KG1 (cell line): Measurements from ENCODE around the gene ME3.
"Not testable (repeated sequence)": the region's sequence is repeated elsewhere in the genome, so short reads cannot be mapped to it uniquely, and the experiment has no call there.

Experiments used
- DNase-seq: peaks from one replicate; lab custom pipeline; 2025; lab: John Stamatoyannopoulos, UW

The ME3 gene

DNA sequence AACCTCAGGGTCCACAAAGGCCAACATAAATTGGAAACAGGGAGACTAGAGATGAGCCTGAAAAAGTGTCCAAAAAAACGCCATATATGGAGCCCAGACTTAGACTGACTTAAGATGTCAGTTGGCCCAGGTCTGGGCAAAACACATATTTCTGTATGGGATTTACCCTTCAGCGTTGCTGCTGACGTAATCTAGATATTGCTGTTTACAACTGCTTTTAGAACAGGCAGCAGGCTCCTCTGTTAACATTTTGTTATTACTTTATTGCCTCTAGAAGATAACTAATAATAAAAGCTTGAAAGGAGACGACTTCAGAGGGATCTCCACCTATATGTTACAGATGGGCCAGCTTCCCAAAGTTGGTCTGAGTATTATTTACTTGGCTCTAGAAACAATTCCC, 8.7 kb downstream of the ME3 start:
- DNase-seq = no peak

DNA sequence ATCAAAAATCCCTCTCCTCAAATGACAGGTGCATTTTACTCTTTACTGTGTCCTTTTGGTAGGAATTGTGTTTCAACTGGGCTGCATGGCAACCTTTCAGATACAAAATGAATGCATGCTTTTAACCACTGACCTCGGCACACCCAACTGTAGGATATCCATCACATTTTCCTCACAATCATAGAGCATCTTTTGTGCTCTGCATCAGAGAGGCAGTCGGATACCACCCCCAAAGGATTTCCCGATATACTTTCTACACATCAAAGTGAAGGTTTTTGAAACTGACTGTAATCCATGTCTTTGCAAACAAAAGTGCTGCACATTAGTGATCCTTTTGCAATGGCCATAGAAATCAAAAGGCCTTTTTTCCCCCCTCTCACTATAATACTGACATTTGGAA, 9.1 kb downstream of the ME3 start:
- DNase-seq = no peak

DNA sequence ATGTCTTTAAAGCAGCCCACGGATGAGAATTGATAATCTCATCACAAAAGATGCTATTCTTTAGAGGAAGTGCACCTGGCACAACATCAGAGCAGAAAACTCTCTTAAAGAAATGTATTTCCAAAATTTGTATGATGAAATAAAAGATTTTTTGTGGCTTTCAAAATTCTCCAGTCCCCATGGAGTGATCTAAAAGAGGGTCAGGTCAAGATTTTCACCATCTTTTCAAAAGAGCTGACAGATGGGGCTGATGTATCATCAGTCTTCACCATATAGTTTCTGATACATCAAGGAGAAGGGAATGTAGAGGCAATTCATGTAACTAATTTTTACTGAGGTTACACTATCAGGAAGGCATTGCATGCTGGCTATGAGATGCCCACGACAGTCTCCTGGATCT, 11.7 kb downstream of the ME3 start:
- DNase-seq = no peak

DNA sequence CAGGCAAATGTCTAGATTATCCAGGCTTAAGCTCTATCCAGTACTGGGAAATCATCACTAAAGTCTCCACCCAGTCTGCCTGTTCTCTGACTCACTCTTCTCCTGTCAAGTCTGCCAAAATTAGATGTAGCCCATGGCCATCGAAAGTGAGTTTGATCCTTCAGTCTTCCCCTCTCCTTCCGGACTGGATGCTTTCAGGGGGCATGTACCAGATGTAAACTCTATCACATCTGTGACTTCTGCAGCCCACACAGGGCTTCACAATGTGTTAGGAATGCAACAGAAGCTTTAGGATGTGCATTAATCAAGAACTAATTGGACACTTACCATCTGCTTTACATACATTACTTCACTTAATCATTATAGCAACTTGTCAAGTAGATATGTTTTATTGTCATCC, 12.3 kb downstream of the ME3 start:
- no peak for DNase-seq

DNA sequence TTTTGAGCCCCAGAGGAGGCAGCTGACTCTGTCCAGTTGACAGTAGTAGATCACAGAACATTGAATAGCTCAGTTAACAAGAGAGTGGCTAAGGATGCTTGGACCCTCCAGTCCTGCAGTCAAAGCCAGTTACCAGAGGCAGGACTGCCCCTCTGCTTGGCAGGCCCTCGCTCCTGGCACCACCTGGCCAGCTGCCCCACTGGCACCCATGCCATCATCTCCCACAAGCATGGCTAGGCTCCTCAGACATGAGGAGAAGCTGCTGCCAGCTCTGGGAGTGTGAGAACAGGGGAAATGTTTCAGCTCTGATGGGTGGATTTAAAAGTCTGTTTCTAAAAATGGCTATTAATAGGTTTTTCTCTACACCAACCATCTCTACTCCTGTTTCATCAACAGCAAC, 13.9 kb downstream of the ME3 start:
- DNase-seq = no peak

DNA sequence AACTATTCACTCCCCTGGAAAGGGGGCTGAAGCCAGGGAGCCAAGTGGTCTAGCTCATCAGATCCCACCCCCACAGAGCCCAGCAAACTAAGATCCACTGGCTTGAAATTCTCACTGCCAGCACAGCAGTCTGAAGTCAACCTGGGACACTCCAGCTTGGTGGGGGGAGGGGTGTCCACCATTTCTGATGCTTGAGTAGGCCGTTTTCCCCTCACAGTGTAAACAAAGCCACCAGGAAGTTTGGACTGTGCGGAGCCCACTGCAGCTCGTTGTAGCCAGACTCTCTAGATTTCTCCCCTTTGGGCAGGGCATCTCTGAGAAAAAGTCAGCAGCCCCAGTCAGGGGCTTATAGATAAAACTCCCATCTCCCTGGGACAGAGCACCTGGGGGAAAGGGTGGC, 27.2 kb downstream of the ME3 start:
- not testable (repeated sequence) for DNase-seq

DNA sequence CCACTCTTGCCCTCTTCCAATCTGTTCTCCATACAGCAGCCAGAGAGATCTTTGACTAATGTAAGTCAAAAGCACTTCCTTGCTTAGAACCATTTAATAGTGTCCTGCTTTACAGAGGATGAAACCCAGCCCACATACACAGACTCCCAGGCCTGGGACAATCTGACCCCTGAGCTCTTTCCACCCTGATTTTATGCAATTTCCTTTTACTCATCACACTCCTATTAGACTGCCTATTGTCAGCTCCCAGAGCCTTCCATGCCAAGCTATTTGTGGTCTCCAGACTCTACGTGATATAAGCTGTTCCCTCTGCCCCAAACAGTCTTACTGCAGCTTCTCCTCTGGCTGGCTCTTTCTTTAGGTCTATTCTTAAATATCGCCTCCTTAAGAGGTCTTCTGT, 28.1 kb downstream of the ME3 start:
- no peak for DNase-seq

DNA sequence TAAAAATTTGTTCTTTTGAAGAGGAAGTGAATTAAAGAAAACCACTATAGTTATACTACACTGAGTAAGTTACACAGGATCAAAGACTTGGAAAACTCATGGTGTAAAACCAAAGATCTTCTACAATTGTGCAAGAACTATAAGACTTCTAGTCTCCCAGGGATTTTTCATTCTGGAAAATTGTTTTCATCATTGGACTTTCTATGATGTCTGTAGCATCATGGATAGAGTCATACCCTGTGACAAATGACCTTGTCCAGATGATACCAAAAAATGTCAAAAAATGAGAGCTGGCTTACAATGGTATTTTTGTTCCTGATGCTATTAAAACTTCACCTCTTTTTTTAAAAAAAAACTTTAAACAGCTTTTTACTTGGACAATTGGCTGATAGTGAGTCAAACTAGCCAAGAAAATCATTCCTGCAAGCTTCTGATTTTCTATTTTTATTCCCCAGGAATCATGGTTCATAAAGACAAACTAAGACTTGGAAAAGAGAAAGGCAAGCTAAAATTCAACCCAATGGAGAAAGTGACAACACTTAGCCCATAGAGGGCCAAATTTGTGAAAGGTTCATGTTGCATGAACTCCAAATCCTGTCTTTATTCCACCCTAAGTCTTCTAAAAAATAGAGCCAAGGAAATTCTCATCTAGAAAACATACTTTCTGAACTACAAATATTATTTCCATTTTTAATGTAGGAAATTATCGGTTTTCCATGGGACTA, 30.7 kb downstream of the ME3 start:
- no peak for DNase-seq

DNA sequence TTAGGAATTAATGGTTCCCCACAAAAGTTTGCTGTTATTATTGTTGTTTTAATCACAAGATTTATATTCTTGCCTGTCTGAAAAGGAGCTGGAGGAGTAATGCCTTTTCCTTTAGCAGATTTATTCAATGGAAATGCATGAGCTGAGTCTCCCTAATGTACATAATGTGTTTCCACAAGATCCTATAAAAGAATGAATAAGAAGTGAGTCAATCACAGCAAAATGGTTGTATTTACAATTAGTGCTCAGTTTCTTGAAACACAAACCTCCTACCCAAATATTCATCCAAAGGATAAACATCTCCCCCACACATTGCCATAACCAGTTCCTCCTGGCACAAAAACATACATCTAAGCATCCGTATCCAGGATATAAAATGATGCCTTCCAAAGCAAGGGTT, 33.3 kb downstream of the ME3 start:
- DNase-seq = no peak

DNA sequence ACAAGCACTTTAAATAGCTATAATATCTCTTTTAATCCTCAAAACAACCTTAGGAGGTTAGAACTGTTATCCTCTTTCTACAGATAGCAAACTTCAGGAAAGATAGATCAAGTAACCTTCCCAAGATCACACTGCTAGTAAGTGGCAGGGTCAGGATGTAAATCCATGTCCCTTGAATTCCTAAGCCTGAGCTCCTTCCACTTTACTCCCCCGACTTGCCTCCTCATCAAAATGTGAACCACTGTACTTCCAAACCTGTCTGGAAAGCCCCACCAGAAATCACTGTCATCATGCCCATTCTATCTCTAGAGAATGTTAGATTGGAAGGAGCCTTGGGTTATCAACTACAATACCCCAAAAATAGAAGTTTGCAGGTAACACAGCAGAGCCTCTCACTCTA, 33.7 kb downstream of the ME3 start:
- DNase-seq = no peak

DNA sequence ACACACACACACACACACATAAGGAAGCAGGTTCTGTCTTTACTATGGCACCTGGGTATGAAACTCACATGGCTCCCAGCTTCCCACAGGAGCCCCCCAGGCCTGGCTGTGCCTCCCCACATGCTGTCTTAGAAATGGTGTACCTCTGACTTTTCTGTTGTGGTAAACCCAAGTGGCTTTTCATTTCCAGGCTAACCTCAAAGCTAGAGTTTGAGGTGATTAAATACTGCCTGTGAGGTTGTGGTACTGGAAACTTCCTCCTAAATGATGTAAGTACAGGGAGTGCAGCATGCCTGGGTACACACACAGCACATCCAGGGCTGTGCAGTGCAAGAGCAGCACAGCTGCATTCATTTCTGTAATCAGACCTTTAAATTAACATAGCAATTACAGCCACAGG, 34.4 kb downstream of the ME3 start:
- peak; percentile 59 for DNase-seq

DNA sequence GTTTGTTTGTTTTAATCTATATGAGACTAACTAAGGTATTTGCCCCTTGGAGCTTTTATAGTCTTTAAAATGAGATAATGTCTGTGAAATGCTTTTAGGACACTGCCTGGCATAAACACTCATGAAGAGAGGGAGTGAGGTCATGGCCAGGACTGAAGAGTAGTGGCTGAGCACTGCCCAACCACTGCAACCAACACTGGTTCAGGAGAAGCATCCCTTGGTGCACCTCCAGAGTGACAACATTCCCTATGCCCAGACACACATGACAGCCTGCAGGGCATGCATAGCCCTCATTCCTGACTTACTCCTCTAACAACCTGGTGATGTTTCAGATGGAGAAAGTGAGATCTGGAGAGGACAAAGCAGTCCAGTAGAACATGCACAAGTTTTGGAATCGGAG, 36.1 kb downstream of the ME3 start:
- DNase-seq = no peak

DNA sequence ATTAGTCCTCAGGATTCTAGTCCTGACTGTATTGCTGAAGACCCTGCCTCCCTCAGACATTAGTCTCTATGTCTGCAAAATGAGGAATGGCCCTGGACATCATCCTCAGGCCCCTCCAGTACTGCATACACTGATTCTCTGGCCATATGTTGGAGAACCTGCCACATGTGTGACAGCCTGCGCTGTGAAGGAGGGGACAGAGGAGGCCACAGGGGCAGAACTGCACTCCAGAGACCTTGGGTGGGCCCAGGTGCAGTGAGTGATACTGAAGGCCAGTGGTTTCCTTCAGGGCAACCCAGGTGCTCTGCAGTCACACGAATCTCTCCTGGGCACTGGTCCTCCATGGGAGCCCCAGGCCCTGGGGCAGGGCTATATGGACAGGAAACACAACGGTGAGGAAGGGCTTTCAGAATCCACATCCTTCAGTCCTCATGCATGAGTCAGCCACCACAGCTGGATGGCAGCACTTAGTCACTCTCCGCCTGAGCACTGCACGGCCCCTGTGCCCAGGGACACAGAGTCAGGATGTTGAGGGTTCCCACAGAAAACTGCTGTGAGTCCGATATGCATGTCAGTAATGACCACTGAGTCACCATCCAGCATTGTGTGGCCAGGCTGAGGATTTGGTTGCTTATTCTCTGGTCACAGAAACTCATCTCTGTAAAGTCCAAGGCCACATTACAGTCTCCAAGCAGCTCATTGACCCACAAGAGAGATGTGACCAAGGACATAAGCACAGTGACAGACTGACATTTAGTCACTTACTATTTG, 39.7 kb downstream of the ME3 start:
- no peak for DNase-seq

DNA sequence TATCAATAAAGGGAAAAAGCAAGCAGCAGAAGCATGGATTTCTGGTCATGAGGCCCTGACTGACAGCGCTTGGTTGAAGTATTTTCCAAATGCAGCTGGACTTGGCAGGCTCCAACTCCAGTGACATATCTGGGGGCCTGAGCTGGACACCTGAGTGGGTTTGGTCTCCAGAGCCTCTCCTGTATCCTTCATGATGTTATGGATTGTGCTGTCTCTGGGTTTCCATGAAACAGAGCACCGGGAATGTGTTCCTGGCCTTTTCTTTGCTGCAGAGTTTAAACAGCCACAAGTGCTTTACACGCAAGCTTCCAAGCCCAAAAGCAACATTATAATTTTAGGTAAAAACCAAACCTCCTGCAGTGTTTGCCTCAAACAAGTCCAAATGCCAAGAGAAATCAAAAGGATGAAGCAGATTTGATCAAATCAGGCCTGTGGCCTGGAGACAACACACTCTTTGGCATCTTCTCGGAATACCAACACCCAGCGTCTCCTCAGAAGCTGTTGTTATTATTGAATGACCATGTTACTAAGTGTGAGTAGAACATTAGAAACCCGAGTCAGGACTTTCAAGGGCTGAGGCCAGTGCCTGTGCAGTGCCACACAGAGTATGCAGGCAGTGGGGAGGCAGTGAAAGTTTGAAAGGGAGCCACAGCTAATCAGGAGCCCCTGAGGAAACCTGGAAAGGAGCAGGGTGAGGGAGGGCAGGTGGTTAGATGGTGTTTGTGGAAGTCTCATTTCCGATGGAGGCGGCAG, 42.0 kb downstream of the ME3 start:
- DNase-seq = no peak

DNA sequence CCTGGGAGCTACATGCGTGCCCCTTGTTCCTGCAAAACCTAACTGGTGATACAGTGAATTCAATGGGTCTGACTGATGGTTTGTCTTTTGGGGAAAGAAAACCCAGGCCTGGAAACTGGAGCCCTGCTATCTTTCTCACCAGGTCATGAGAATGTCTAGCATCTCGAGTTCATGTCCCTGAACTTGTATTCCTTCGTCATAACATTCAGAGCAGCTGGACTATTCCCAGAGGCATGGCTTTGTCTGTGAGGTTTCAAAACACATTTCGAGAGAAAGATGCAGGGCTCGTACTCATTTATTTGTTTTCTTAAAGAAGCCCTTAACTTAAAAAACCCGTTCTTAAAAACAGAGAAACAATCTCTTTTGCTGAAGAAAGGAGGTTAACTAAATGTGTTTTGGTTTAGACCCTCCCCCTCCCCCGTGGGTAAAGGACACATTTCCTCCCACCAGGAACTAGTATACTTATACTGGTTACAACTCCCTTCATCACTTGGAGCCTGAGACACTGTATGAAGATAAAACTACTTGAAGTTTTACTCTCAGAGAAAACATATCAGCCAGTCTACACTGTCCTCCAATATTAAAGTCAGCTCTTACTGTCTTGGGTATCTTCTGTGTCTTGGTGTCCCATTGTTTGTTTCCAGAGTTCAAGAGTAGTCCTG, 43.2 kb downstream of the ME3 start:
- DNase-seq = no peak

DNA sequence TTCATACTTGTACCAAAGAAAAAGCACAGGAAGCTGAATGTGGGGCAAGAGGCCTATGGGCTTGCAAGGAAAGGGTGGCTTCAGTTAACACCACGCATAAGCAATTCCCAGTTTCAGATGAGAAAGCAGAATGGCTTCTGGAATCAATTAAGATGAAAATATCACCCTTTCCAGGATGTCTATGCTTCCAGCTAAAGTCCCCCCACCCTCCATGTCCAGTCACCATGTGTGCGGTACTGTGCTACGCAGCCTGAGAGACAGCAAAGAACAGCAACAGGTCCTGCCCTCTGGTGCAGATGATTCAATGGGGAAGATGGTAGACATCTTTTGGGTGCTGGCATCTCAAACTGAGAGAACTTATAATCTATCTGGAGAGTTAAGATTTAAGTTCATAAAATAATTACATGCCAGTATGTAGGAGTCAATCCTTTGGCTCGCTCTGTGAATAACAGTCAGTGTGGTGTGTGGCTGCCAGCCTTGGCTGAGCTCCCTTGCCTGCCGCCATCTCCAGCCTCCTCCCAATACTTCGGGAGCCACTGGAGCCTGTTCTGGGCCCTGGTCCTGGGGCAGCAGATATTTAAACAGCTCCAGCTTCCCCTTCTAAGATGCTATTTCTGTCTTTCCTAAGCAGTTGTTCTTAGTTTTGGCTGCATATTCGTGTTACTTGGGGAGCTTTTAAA, 44.5 kb downstream of the ME3 start:
- DNase-seq = no peak

DNA sequence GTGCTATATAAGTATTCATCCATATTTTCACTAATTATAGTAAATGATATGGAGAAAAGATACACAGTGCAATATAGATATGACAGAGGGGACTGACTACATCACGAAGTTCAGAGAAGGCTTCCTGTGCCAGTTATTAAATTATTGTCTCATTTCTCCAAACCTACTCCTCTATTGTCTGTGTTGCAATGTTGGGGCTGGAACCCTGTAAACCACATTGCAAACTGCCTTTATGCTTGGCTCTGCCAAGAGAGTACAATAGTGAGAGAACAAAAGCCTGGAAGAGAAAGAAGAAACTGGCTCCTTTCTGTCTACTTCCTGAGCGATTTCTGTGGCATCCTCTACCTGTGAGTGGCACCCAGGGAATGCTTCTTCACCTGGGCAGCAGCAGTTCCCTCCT, 46.4 kb downstream of the ME3 start:
- no peak for DNase-seq

DNA sequence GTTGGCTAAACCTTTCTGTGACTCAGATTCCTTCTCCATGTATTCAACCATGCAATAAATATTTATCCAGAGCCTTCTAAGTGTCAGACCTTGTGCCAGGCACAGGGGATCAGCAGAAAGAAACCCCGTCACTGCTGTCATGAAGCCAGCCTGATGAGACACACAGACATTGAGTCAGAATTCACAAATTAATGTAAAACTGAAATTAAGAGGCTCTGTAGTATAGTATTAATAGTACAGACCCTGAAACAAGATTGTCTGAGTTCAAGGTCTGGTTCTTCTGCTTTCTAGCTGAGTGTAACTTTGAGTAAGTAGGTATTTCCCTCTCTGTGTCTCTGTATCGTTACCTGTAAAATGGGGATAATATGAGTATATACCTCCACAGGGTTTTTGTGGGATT, 46.9 kb downstream of the ME3 start:
- no peak for DNase-seq

DNA sequence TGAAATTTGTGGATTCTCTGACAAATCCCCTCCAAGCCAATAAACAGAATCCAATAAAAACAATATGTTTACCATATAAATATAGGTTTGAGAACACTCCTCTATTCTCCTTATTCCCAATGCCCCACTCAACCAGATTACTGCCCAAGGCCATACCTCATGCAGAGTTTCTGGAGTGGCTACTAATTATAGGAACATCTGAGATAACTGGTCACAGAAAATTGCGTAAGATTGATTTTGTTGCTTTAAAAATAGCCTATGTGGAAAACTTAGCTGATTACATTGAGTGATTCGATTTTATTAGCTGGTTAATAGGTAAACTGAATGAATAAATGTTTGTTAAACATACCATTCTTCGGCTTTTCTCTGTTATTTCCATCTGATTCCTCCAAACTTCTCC, 48.0 kb downstream of the ME3 start:
- DNase-seq = no peak

DNA sequence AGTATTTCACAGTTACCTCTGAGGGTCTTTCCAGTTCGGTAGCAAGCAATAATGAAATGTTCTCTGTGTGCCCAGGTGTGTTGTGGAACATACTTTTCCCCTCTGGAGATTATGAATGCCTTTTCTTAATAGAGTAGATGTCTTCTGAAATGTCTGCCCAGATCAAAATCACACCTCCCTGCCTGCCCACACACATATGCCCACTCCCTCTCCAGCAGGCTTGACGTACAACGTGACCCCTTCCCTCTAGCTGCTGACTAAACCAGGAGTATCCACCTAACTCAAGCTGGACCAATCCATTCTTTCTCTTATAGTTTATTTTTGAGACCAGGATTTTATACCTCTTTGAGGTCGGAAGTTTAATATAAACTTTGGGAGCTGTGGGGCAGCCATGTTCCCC, 48.7 kb downstream of the ME3 start:
- no peak for DNase-seq

DNA sequence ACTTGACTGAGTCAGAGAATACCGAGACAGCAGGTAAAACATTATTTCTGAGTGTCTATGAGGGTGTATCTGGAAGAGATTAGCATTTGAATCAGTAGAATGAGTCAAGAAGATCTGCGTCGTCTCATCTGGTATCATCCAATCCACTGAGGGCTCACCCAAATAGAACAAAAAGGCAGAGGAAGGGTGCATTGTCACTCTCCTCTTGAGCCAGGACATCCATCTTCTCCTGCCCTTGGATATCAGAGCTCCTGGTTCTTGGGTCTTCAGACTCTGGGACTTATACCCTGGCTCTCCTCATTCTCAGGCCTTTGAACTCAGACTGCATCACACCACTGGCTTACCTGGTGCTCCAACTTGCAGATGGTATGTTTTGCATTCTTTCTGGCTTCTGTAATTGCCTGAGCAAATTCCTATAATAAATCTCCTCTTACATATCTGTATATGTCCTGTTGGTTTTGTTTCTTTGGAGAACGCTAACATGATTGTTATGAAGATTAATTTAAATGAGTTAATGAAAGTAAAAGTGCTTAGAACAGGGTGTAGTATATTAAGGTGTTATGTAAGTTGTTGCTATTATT, 49.3 kb downstream of the ME3 start:
- DNase-seq = no peak

DNA sequence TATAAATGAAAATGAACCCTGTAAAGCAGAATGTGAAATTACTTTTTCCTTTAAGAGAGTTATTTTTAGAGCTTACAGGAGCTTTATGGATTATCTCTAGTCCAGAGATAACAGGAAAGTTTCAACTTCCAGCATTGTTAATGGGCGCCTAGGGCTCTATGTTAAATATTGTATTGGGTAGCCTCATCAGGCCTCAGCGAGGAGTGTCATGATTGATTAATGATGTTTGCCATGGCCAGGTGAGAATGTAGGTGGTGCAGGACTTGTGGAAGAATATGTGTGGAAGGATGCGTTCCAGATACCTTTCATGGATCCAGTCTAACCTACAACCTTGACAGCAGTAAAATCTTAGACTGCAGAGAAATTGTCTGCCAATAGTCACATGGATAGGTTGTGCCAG, 50.6 kb downstream of the ME3 start:
- no peak for DNase-seq
